DMS53 treated with DMSO at 0.1 percent for 48 hours (cell line): ENCODE results near the gene EPN2.

ENCODE experiments used
- DNase-seq: peaks from one replicate; lab custom pipeline; 2025; ENCODE audit not compliant: unreplicated experiment; lab: John Stamatoyannopoulos, UW

The EPN2 gene

DNA sequence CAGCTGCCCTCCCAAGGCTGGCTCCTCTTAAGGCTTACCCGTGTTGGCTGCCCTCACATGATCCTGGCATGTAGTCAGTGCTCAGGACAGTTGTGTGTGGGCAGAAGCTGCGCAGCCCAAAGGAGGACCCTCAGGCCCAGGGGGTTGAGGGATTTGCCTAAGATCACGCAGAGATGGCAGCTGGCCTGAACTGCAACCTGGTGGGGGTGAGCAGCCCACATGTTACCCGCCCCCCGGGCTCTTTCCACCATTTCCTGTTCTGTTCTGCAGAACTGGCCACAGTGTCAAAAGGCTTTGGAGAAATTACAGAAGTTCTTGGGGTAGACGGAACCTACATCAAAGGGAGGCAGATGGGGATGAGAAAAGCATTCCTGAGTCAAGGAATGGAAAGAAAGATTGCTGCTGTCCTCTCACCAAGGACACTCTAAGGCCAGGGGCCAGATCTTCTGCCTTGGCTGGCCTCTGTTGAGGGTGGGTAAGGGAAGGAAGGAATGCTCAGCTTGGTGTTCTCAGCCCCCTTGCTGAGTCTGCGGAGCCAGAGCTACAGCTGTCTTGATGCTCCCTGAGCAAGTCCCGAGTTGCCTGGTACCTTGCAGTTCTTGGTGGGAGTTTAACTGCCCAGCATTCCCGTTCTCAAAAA lies 53.0 kb downstream of the EPN2 start:
- DNase-seq, result no peak

DNA sequence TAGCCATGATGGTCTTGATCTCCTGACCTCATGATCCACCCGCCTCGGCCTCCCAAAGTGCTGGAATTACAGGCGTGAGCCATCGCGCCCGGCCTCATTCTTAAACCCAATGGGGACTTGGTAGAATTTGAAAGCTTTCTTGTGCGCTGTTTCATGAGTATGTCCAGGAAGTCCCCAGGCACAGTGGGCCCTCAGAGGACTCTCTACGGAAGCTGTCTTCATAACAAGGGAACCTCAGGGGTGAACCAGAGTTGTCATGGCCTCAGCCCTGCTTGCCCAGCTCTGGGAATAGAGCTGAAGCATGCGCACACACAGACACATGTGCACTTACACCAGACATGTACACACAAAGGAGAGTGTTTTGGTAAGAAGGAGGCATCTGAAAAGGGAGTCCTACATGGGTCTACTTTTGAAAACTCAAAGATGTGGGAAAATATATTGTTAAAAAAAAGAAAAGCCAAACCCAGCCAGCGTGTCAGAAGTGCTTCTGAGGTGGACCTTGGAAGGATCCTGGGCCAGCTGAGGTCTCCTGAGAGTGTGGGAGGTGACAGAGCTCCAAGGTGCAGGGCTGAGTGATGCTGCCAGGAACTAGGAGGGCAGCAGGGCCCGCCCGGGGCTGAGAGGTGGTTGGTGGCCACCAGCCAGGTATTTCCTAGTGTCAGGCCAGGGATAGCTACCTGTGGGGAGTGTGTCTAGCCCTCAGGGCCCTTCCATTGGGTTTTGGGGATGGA lies 54.6 kb downstream of the EPN2 start:
- DNase-seq, result no peak

DNA sequence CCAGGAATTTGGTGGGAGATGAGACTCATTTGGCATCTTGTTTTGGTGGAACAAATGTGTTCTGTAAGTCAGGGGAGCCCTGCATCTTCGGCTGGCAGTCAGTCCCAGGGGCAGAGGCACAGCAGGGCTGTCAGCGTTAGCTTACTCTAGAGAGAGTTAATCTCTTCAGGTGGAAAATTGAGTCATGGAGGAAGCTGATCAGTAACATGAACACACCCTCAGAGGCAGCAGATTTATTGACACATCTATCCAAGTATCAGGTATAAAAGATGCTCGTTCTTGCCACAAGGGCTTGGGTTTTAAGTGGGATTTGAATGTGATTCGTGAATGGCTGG lies 55.2 kb downstream of the EPN2 start:
- no peak for DNase-seq

DNA sequence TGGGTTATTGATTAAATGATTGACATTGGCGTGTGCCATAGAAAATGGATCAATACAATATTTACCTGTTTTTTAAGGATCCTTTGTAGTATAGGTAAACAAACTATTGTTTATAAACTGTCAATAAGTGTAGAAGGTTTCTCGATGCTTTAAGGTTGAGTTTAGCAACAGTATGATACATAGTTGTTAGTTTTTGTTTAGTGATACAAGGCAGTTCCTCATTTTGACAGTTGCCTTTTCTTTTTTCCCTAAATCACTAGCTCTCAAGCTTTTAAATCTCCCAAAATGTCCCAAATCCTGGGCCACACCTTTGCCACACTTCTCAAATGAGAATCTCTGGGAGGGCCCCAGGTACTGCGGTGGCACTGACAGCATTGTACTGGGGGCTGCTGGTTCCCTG lies 57.3 kb downstream of the EPN2 start:
- no peak for DNase-seq

DNA sequence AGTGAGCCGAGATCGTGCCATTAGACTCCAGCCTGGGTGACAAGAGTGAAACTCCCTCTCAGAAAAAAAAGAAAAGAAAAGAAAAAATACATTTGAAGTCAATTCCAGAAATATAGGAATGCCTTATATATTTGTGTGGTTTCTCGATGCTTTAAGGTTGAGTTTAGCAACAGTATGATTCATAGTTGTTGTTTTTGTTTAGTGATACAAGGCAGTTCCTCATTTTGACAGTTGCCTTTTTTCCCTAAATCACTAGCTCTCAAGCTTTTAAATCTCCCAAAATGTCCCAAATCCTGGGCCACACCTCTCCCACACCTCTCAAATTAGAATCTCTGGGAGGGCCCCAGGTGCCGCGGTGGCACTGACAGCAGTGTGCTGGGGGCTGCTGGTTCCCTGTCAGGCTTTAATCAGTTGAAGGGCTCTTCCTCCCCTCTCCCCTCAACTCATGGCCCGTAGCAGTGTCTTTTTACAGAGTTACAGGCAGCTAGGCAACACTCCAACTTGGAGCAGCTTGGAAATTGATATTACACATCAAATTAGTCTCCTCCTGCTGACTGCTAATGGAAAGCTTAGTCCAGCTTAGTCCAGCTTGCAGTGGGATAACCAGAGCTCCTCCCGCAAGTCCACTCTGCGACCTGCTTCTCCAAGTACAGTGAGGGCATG lies 58.4 kb downstream of the EPN2 start:
- no peak for DNase-seq

DNA sequence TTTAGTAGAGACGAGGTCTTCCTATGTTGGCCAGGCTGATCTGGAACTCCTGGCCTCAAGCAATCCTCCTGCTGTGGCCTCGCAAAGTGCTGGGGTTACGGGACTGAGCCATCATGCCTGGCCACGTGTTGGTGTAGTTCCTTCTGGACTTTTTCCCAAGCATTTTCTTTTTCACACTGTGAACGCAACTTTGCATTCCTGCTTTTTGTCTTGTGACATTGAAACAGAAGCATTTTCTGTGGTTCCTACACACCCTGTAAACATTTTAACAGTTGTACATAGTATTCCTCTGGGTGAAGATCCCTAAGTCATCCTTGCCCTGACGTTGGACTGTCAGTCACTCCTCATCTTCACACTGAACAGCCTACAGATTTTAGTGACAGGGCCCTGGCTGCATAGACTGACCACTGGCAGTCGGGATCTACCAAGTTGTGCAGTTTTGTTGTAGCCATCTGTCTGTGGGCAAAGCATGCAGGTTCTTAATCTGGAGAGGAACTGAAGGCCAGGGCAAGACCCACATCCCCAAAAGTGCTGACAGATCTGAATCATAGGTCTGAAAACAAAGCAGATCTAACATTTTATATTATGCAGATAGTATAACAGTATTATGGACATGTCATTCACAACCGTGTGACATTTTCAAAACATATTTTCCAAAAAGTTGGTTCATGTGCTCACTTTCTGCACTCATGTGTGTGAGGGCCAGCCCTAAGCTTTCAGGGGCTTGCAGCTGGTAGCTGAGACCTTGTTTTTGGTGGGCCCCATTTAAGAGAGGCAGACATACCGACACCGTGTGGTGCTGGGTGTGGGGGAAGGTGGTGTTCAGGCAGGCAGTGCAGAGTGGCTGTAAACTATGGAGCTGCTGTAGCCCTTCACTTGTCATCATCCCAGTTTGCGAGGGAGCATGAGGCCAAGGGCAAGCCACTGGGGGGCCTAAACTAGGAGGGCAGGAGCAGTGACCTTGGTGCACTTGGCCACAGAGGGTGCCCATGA lies 59.9 kb downstream of the EPN2 start:
- no peak for DNase-seq

DNA sequence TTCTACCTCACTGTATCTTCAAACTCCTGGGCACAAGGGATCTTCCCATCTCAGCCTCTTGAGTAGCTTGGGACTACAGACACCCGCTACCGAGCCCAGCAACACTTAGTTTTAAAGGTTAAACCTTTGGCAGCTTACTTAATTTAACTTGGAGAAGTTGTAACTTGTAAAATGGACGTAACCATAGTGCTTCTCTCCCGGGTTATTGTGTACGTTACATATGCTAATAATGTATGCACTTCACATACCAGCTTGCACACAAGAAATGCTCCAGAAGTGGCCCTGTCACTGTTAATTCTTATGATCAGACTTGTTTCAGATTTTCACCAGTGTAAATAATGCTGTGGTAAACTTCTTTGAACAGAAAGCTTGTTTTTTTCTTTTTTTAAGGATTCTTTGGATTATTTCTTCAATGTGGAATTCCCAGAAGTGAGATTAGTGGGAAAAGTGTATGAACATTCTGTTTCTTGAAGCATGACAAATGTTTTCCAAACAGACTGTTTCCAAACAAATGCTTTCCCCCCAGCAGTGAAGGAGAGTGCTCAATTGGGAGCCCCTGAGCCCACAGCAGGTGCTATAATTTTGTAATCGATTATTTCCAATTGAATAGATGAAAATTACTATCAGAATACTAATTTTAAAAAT lies 61.5 kb downstream of the EPN2 start:
- no peak for DNase-seq

DNA sequence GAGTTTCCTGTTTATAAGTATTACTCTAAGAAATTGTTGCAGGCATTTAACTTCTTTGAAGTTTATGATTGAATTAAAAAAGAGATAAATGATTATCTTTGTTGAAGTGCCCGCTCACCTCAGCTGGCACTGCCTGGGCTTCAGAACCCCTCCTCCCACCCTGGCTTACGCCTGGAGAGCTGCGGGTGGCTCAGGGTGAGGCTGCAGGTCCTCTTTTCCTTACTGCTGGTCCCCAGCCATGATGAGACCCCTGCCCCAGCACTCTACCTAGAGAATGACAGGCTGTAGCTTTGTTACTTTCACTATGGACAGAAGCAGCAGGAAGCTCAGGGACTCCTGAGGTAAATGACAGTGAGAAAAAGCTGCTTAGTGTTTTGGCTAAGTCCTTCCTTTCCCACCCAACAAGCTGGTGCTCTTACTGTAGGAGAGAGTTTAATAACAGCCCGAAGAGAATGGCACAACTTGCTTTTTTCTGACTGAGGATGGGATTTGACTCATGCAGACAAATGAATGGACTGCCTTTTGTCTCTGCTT lies 62.1 kb downstream of the EPN2 start:
- no peak for DNase-seq

DNA sequence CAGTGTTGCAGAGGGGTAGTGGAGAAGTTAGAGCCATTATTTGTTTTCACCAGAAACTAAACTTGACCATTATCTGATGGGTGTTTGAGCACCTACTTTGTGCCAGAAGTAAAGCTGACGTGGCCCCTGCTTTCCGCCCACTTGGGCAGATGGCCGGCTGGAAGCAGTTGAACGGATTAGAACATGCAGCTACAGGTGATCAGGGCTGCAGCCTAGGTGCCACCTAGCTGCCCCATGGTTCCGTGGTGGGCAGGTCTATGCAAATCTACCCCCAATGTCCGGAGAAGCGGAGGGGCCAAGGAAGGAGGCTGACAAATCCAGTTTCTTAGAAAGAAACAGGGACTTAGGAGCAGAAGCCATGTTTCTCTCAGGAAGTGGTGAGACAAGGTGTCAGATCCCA lies 62.7 kb downstream of the EPN2 start:
- DNase-seq, result no peak

DNA sequence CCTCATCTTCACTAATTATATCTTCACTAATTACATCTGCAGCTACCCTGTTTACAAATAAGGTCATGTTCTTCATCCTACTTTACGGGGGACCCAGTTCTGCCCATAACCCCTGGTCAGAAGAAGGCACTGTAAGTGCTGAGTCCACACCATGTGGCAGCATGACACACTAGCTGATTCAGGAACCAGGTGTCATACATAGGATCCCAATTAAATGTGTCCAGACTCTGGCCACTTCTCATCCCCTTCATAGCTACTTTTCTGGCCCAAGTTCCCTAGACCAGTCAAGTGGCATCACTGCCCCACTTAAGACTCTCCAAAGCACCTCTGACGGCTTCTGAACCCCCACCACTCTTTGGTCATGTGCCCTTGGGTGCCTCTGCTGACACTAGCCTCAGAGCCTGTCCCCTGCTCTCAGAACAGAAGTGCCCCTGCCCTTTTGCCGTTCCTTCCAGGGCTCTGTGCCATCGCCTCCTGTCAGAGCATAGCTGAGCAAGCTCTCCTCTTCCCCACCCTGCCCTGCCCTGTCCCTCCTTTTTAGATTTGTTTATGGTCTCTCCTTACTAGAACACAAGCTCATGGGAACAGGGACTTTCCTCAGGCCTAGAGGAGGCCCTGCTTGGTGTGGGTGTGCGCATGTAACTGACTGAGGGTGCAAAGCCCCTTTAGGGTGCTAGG lies 64.2 kb downstream of the EPN2 start:
- DNase-seq, result no peak

DNA sequence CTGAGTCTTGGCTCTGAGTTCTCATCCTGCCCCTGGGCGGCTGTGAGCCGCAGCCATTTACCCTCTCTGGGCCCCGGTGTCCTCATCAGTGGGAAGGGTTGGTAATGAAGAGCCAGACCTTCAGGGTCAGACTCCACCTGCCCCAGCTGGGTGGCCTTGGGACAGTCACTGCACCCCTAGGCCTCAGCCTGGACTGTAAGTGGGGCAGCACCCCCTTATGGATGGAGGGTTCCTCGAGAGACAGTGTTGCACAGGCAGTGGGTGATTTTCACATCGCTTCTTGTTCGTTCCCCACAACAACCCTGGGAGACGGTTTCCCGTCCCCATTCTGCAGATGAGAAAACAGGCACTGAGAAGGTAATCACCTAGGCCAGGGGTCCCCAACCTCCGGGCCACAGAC lies 64.8 kb downstream of the EPN2 start:
- no peak for DNase-seq

DNA sequence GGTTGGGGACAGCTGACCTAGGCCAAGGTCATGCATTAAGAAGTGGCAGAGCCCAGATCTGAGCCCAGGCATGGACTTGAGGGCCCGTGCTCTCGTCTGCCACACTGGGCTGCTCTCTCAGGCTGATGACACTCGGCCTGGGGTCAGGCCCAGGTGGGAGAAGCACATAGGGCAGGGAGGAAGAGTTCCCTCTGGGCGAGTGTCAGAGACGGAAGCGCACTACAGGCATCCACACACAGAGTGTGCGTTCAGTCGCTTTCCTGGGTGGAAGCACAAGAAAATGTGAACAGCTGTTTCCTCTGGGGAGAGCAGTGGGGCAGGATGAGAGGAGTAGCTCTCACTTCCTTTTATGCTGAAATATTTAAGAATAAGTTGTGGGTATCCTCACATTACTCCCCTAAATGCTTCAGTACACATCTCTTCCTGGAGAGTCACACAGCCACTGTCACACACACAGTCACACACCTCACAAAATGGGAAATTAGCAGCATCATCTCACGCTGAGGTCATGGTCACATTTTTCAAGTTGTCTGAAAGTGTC lies 65.7 kb downstream of the EPN2 start:
- DNase-seq, result no peak

DNA sequence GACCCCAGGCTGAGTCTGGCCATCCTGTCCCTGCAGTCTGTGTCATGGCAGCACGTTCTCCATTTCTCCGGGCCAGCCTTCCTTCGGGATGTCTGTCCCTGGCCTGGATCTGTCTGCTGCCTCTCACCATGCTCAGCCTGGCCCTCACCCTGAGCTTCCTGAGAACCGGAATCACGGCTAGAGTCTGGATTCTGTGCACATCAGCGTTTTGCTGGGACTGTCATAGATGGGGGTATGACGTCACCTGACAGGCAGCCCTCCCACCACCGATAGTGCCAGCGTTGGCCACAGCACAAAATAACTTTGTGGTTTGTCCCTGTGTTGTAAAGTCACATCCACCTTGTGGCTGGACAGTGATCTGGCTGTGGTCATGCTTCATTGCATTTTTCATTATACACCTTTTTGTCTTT lies 66.2 kb downstream of the EPN2 start:
- DNase-seq, result no peak

DNA sequence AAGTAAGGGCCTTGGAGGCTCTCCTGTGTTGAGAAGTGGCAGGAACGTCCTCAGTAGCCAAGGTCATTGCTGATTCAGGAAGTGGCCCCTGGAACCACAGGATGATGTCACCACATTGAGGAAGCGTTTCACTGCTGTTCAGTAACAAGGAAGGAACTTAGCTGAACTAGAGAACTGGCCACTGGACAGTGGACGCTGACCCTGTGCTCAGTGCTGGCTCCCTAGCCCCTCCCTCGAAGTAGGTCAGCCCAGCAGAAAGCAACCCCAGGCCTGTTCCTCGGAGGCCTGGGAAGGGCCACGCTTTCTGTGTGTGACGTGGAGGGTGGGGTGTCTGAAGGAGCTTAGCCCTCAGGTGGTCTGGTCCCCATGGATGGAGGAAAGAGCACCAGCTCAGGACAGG lies 67.0 kb downstream of the EPN2 start:
- DNase-seq, result peak; percentile 12

DNA sequence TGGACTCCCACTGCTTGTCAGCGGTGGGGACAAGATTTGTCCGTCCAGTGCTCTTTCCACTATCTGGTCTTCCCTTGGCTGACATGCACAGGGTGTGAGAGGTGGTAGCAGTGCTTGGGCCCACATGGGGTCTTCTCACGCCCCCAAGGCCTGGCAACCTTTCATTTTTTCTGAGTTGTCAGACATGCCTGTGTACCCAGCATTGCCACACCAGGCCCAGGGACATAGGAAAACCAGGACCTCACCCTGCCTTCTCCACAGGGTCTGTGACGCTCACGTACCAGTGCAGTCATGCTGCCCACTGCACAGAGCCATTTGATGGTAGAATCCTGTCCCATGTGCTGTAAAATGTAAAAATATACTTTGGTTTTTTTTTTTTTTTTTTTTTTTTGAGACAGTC lies 67.6 kb downstream of the EPN2 start:
- DNase-seq, result no peak

DNA sequence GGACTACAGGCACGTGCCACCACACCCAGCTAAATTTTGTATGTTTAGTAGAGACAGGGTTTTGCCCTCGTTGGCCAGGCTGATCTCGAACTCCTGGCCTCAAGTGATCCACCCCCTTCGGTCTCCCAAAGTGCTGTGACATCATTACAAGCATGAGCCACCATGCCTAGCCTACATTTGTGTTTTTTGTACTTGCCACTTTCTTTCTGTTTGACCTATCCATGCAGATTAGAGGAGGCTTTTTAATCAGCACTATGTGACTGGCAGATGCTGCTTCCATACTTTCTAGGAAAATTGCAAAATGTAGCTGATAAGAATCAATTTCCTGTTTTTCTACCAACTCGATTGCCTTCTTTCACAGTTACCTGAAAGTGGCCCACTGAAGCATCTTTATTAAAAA lies 68.1 kb downstream of the EPN2 start:
- no peak for DNase-seq

DNA sequence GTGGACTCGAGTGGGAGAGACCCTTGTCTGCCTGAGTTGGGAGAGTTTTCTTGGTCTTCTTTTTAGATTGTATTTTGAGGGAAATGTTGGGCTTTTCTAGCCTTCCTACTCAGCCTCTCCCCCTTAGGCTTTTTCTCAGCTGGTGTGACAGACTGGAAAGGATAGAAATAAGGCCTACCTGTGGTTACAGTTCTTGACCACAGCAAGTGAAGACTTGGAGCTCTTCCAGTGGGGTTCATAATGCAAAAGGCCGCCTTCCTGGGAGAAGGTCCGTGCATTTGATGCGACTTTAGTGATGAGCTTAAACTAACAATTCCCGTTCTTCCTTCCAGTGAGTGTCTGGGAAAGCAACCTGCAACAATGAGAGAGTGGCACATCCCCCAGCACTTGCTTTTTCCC lies 68.6 kb downstream of the EPN2 start:
- DNase-seq, result no peak

DNA sequence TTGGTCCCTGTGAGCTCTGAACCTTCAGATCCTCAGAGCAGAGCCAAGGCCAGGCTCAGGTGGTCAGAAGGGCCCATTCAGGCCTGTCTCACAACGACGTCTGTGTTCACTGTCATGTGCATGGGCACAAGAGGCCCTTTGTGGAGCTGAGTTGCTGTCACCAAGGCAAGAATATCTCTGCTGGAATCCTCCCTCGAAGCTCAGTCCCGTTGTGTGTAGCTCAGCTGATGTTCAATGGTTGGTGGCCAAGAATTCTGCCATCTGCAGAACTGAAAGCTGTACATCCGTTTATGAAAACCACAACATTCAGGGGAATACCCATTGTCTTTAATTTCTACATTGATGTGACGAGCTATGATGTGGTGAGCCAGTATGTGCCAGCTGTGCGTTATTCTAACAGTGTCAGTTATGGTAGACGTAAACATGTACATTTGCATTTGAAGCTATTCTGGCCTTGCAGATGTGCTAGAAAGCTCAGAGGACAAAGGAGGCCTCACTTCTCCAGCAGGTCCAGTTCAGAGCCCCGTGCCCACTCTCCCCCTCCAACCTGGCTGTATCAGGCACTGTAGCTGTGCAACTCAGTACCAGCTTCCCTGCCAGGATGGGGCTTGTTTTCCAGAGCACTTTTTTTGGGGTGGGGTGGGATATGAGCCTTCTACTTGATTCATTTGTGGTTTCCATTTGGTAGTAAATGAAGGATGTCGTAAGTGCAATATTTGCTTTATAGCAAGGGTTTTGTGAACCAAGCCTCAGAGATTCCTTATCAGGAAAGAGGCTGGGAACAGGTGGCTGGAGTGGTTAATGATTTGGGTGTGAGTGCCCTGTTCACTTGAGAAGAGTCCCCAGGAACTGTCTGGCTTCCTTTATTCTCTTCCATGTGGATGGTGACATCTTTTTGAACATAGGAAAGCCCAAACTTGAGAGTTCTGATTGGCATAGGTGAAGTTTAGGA lies 69.3 kb downstream of the EPN2 start:
- no peak for DNase-seq

DNA sequence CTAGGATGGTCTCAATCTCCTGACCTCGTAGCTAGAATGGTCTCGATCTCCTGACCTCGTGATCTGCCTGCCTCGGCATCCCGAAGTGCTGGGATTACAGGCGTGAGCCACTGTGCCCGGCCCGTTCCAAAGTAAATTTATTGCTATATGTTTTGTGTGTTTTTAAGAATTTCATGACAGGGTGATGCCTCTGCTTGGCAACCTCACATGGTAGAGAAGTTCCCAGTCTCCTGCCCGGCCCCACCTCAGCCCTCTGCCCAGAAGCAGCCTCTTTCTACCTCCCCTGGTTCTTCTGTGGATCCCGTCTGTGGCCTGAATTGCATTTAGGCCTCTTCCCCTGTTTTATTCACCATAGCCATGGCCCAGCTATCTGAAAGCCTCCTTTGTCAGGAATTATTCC lies 70.4 kb downstream of the EPN2 start:
- DNase-seq, result no peak
